ENCODE measurements around the gene FBXW10B.
"Not testable (repeated sequence)": the region's sequence is repeated elsewhere in the genome, so short reads cannot be mapped to it uniquely, and the experiment has no call there.

FBXW10B gene, protein sequence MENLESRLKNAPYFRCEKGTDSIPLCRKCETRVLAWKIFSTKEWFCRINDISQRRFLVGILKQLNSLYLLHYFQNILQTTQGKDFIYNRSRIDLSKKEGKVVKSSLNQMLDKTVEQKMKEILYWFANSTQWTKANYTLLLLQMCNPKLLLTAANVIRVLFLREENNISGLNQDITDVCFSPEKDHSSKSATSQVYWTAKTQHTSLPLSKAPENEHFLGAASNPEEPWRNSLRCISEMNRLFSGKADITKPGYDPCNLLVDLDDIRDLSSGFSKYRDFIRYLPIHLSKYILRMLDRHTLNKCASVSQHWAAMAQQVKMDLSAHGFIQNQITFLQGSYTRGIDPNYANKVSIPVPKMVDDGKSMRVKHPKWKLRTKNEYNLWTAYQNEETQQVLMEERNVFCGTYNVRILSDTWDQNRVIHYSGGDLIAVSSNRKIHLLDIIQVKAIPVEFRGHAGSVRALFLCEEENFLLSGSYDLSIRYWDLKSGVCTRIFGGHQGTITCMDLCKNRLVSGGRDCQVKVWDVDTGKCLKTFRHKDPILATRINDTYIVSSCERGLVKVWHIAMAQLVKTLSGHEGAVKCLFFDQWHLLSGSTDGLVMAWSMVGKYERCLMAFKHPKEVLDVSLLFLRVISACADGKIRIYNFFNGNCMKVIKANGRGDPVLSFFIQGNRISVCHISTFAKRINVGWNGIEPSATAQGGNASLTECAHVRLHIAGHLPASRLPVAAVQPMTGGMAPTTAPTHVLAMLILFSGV

DNA sequence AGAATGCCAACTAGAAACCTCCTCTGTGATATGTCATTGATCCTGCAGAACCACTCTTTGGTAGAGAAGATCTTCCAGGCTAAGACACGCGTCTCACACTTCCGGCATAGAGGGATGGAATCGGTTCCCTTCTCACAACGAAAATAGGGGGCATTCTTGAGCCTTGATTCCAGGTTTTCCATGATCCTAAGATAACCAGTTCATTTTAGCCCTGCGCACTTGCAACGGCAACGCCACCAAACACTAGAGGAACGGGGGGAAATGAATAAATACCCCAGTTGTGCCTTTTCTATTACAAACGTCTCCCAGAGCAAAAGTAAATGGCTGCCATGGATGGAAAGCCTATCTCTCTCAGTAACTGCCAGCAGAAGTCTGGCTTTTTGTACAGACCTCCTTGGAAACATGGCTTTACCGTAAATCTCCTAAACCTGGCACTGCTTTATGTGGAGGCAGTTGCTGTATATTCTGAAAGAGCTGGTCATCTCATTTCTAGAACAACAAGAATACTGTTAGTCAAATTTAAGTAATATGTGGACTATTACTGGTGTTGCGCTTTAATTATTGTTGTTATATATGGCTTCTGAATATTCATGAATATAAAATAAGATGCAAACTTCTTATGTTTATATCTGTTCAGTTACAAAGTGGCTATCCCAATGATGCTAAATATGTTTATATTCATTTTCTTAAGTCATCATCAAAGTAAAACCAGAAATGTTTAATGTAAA is at the start of gene FBXW10B:
FBXW10B (minus strand) TSS at position 374 of the 728 bp plus-strand sequence; CDS start at position 182, 192 bp downstream.
- not testable (repeated sequence) for H3K4me1 ChIP-seq (ENCODE audit: control insufficient read depth, insufficient read depth, low read length); H3K9ac ChIP-seq (ENCODE audit: low read length); H3K27me3 ChIP-seq (ENCODE audit: control insufficient read depth, insufficient read depth, low read length); H3K27ac ChIP-seq (ENCODE audit: low read depth, low read length); H3K36me3 ChIP-seq (ENCODE audit: control insufficient read depth, insufficient read depth, low read length)
- H3K4me3 ChIP-seq (ENCODE audit: low read length), result peak within 1 kb of the TSS; percentile 46

DNA sequence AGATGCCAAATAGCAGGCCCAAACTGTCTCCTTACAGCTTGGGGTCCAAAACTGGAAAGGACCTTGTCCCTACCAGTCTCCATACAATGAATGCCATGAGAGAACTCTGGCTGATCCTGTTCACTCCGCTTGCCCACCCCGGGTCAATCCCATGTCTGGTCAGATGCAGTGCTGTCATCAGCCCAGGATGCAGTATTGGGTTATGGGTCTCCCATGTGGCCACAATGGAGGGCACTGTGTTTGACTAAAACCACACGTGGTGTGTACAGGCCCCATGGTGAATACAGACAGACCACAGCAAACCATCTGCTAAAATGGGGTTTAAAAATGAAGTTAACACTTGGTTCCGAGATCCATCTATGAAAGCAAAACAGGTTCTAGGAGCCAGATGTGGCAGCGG is 44.2 kb upstream of the FBXW10B start:
- Histone ChIP-seq H3K9ac (ENCODE audit: low read length) (no peak overlapping the region), H3K4me1 (ENCODE audit: control insufficient read depth, insufficient read depth, low read length) (no peaks in the 10 kb centered on the region), H3K27me3 (ENCODE audit: control insufficient read depth, insufficient read depth, low read length) (no peaks in the 10 kb centered on the region), H3K27ac (ENCODE audit: low read depth, low read length) (no peak overlapping the region), H3K36me3 (ENCODE audit: control insufficient read depth, insufficient read depth, low read length) (no peaks in the 10 kb centered on the region), H3K4me3 (ENCODE audit: low read length) (no peak overlapping the region)

DNA sequence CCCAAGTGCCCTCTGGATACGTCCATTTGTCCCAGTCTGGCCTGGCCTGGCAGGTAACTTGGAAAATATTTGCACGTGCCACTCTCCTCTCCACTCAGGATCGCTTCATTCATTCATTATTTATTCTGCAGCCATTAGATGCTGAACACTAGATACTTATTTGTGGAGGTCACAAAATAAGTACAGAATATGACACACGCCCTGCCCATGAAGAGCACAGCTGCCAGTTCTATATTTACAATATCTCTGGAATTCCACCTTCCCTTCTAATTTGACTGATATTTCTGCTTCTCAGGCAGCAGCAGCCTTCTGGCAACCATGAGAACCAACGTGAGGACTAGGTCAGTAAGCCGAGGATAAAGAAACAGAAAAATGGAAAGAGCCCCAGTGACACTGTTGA is 43.7 kb upstream of the FBXW10B start:
- H3K27ac ChIP-seq (ENCODE audit: low read depth, low read length), result no peak overlapping the region
- no peak overlapping the region for H3K9ac ChIP-seq (ENCODE audit: low read length)
- no peaks in the 10 kb centered on the region for H3K27me3 ChIP-seq (ENCODE audit: control insufficient read depth, insufficient read depth, low read length)
- H3K4me3 ChIP-seq (ENCODE audit: low read length), result no peak overlapping the region
- no peaks in the 10 kb centered on the region for H3K36me3 ChIP-seq (ENCODE audit: control insufficient read depth, insufficient read depth, low read length)
- no peaks in the 10 kb centered on the region for H3K4me1 ChIP-seq (ENCODE audit: control insufficient read depth, insufficient read depth, low read length)

DNA sequence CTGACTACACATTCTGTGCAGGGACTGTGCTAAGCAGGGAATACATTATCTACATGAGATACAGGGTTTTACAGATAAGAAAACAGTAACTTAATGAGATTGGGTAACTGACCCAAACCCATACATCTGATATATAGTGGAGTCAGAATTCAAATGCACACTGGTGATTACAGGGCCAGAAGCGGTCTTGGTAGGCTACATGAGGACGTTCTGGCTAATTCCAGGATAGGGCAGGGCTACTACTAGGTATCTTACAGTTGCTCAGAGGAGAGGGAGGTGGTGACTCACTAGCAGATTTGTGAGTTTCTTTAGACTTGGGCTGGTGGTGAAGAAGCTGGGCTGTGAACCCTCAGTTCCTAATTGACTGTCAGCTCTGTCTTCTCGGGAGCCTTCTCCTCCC is 43.2 kb upstream of the FBXW10B start:
- no peaks in the 10 kb centered on the region for H3K36me3 ChIP-seq (ENCODE audit: control insufficient read depth, insufficient read depth, low read length)
- H3K4me1 ChIP-seq (ENCODE audit: control insufficient read depth, insufficient read depth, low read length), result no peaks in the 10 kb centered on the region
- H3K4me3 ChIP-seq (ENCODE audit: low read length), result no peak overlapping the region
- H3K9ac ChIP-seq (ENCODE audit: low read length), result no peak overlapping the region
- H3K27ac ChIP-seq (ENCODE audit: low read depth, low read length), result no peak overlapping the region
- H3K27me3 ChIP-seq (ENCODE audit: control insufficient read depth, insufficient read depth, low read length), result no peaks in the 10 kb centered on the region

DNA sequence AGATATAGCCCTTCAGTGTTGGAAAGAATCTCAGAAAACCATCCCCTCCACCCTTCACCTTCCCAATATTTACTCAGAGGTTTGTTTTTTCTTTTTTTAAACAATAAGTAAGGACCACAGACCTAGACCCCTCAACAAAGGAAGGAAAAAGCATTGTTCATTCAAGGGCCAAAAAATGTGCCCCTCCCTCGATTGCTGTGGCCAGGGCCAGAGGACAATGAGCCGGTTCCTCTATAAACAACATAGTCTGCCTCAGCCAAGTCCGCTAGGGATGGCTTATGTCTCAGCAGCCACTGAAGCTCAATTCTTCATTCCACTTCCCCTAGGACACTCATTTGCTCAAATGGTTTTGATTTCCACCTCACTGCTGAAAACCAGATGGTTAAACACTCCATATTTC is 40.6 kb upstream of the FBXW10B start:
- Histone ChIP-seq H3K4me3 (ENCODE audit: low read length) (no peak overlapping the region), H3K36me3 (ENCODE audit: control insufficient read depth, insufficient read depth, low read length) (no peaks in the 10 kb centered on the region), H3K27me3 (ENCODE audit: control insufficient read depth, insufficient read depth, low read length) (no peaks in the 10 kb centered on the region), H3K27ac (ENCODE audit: low read depth, low read length) (no peak overlapping the region), H3K4me1 (ENCODE audit: control insufficient read depth, insufficient read depth, low read length) (no peaks in the 10 kb centered on the region), H3K9ac (ENCODE audit: low read length) (no peak overlapping the region)

DNA sequence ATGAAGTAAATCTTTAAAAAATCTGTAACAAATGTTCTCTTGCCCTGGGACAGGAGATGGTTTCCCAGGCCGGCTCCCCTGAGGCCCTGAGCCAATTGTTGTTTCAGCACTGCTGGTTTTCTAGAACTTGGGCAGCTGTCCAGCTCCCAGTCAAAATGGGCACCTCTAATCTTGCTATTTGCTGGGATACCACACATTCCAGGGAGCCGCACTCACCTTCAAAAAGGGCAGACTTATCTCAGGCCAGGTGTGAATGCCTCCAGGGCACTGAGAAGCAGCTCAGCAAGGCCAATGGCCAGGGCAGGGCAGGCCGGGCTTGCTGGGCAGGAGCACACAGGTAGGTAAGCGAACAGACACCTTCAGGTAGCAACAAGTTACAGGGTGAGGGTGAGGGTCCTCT is 40.2 kb upstream of the FBXW10B start:
- no peaks in the 10 kb centered on the region for H3K4me1 ChIP-seq (ENCODE audit: control insufficient read depth, insufficient read depth, low read length)

DNA sequence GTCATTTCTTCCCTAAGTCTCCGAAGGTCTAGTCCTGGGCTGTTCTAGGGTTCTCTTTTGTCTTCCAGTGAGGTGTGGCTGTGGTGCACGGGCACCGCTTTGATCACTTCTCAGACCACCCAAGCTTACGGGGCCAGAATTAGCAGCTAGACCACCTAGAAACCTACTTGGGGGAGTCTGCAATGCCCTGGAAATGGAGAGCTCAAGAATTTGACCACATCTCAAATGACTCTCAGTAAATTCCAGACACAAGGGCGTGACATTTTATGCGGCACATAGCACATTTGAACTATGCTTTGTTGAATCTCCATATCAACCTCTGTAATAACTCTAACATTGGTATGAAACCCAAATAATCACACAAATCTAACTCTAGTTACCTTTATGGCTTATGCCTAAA is 39.7 kb upstream of the FBXW10B start:
- no peaks in the 10 kb centered on the region for H3K4me1 ChIP-seq (ENCODE audit: control insufficient read depth, insufficient read depth, low read length)
- H3K27ac ChIP-seq (ENCODE audit: low read depth, low read length), result no peak overlapping the region
- no peaks in the 10 kb centered on the region for H3K36me3 ChIP-seq (ENCODE audit: control insufficient read depth, insufficient read depth, low read length)

More for the DNA sequence above, 40.2 kb upstream of the FBXW10B start:
- Histone ChIP-seq H3K27me3 (ENCODE audit: control insufficient read depth, insufficient read depth, low read length) (no peaks in the 10 kb centered on the region), H3K4me3 (ENCODE audit: low read length) (no peak overlapping the region), H3K36me3 (ENCODE audit: control insufficient read depth, insufficient read depth, low read length) (no peaks in the 10 kb centered on the region), H3K9ac (ENCODE audit: low read length) (no peak overlapping the region), H3K27ac (ENCODE audit: low read depth, low read length) (no peak overlapping the region)

DNA sequence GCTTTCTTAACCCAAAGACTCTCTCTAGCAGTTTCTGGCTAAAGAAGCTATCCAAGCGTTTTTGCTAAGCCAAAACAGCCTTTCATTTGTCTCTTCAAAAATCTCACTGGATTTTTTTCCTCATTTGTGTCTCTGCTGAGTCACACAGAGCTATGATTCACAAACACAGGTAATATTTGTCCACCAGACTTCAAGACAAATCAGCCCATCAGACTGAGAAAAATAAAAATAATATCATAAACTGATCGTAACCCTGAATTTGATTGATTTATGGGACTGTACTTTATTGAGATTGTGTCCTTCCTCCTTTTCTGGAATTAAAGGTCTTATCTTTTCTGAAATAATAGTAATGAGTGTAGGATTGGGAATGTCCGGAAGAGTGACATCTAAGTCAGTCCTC is 38.8 kb upstream of the FBXW10B start:
- no peak overlapping the region for H3K4me3 ChIP-seq (ENCODE audit: low read length)
- no peak overlapping the region for H3K9ac ChIP-seq (ENCODE audit: low read length)
- no peaks in the 10 kb centered on the region for H3K27me3 ChIP-seq (ENCODE audit: control insufficient read depth, insufficient read depth, low read length)
- no peak overlapping the region for H3K27ac ChIP-seq (ENCODE audit: low read depth, low read length)
- no peaks in the 10 kb centered on the region for H3K4me1 ChIP-seq (ENCODE audit: control insufficient read depth, insufficient read depth, low read length)
- H3K36me3 ChIP-seq (ENCODE audit: control insufficient read depth, insufficient read depth, low read length), result no peaks in the 10 kb centered on the region

More for the DNA sequence above, 39.7 kb upstream of the FBXW10B start:
- no peak overlapping the region for H3K9ac ChIP-seq (ENCODE audit: low read length)
- H3K27me3 ChIP-seq (ENCODE audit: control insufficient read depth, insufficient read depth, low read length), result no peaks in the 10 kb centered on the region
- no peak overlapping the region for H3K4me3 ChIP-seq (ENCODE audit: low read length)

DNA sequence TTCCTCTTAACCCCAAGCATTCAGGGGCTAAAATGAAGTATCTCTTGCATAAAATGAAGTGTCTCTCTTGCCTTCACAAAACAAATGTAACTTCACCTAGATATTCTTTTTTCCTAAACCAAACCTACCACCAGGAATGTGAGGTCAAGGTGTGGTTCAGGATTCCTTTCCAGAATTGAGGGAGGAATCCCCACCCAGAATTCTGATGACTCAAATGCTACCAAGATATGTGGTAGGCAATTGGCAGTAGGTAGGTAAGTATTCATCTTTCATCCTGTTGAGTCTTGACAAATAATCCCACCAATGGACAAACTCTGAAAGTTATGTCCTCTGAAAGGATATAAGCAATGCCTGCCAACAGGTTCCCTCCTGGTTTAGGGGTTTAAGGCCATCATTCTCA is 38.4 kb upstream of the FBXW10B start:
- no peaks in the 10 kb centered on the region for H3K36me3 ChIP-seq (ENCODE audit: control insufficient read depth, insufficient read depth, low read length)
- no peaks in the 10 kb centered on the region for H3K4me1 ChIP-seq (ENCODE audit: control insufficient read depth, insufficient read depth, low read length)
- no peak overlapping the region for H3K9ac ChIP-seq (ENCODE audit: low read length)
- no peak overlapping the region for H3K4me3 ChIP-seq (ENCODE audit: low read length)
- no peak overlapping the region for H3K27ac ChIP-seq (ENCODE audit: low read depth, low read length)
- no peaks in the 10 kb centered on the region for H3K27me3 ChIP-seq (ENCODE audit: control insufficient read depth, insufficient read depth, low read length)

DNA sequence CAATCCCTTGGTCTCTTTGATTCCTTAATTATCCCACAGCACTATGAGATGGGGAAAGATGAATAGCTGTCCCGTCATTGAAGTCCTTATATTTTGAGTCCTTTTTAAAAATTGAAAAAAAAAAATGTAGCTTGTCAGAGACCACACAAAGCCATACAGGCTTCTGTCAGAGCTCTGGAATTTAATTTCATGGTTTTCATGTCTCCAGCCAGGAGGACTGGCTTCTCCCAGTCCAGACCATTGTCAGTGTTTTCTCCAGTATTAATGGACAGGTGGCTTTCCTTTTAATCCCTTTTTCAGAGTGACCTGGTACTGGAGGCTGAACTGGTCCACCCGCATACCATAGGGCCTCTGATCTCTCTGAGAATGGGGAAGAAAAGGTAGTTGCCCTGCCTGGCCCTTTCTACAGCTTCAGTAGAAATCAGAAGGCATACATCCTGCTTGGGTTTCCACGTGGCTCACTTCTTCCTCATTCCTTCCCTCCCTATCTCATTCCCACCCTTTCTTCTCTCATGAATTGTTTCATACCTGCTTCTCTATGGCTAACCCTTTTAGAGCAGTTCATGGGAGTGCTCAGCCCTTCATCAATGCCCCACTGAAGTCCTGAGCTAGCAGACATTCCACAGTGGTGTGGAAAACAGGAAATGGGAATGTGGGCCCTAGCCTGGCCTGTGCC is 35.5 kb upstream of the FBXW10B start:
- peak overlapping the region; percentile 17 for H3K9ac ChIP-seq (ENCODE audit: low read length)
- H3K27ac ChIP-seq (ENCODE audit: low read depth, low read length), result no peak overlapping the region
- H3K4me1 ChIP-seq (ENCODE audit: control insufficient read depth, insufficient read depth, low read length), result no peaks in the 10 kb centered on the region

DNA sequence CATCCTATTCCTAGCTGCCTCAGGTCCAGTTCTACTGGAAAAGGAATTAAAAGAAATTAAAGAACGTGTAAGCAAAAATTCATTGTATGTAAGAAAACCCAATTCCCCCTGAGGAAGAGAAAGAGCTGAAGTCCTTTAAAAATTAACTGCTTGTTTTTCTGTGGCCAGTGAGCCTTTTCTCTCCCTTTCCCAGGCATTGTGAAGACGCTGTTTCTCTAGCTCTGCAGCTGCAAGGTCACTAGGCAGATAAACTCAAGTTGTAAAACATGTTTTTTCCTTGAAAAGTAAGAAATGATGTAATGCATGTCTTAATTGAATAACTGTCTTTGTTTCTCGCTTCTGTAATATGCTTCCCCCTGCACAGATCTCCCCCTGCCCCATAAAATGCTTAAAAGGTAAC is 34.9 kb upstream of the FBXW10B start:
- H3K27me3 ChIP-seq (ENCODE audit: control insufficient read depth, insufficient read depth, low read length); H3K36me3 ChIP-seq (ENCODE audit: control insufficient read depth, insufficient read depth, low read length); H3K9ac ChIP-seq (ENCODE audit: low read length); H3K27ac ChIP-seq (ENCODE audit: low read depth, low read length); H3K4me3 ChIP-seq (ENCODE audit: low read length); H3K4me1 ChIP-seq (ENCODE audit: control insufficient read depth, insufficient read depth, low read length): not testable (repeated sequence)

More for the DNA sequence above, 35.5 kb upstream of the FBXW10B start:
- no peaks in the 10 kb centered on the region for H3K27me3 ChIP-seq (ENCODE audit: control insufficient read depth, insufficient read depth, low read length)
- H3K4me3 ChIP-seq (ENCODE audit: low read length), result no peak overlapping the region
- H3K36me3 ChIP-seq (ENCODE audit: control insufficient read depth, insufficient read depth, low read length), result no peaks in the 10 kb centered on the region

DNA sequence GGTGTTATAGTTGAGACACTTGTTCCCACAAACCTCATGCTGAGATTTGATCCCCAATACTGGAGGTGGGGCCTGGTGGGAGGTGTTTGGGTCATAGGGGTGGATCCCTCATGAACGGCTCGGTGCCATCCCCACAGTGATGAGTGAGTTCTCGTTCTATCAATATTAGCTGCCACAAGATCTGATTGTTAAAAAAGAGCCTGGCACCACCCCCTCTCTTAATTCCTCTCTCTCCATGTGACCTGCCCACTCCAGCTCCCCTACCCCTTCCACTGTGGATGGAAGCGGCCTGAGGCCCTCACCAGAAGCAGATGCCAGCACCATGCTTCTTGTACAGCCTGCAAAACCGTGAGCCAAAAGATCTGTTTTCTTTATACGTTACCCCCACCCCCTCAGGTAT is 33.5 kb upstream of the FBXW10B start:
- Histone ChIP-seq H3K27me3 (ENCODE audit: control insufficient read depth, insufficient read depth, low read length) (no peaks in the 10 kb centered on the region), H3K27ac (ENCODE audit: low read depth, low read length) (no peak overlapping the region), H3K36me3 (ENCODE audit: control insufficient read depth, insufficient read depth, low read length) (no peaks in the 10 kb centered on the region), H3K4me3 (ENCODE audit: low read length) (no peak overlapping the region), H3K4me1 (ENCODE audit: control insufficient read depth, insufficient read depth, low read length) (no peaks in the 10 kb centered on the region), H3K9ac (ENCODE audit: low read length) (no peak overlapping the region)
